OCI-M2 (cell line): Measurements from ENCODE around the gene FAM110C.
"Not testable (repeated sequence)": the region's sequence is repeated elsewhere in the genome, so short reads cannot be mapped to it uniquely, and the experiment has no call there.

Experiments
- DNase-seq: peaks from one replicate; lab custom pipeline; 2025; ENCODE audit not compliant: unreplicated experiment; lab: John Stamatoyannopoulos, UW

The FAM110C gene

DNA sequence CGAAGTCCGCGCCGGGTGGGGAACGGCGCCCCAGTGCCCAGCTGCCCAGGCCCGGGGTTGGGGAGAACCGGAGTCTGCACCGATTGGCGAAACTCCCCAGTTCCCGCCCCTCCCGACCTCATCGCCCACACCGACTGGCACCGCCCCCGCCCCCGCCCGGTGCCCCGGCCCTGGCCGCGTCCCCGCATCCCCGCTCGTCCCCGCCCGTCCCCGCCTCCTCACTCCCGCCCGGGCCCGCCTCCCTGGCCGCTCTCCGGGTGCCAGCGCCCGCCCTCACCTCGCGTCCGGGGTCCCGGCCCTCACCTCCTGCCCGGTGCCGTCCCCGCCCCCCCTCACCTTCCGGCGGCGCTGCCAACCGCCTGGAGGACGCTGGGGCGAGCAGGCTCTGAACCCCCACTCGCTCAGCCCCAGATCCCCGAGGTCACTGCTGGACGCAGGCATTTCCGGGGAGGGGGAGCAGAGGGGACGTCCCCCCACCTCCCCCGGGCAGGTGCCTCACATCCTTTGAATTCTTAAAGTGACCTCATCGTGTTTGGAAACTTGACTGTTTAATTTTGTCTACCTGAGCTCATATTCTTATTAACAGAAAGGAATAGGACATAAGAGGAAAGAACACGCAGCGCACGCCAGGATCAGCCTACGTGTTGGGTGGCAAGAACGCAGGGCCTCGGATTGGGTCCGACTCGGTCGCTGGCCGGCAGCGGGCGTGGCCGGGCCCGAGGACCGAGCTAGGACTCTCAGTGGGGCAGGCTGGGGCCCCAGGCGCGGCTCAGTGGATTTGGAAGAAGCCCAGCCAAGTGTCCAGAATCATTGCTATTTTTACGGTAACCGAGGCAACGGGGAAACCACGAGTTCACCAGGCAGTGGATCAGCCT is at the start of gene FAM110C:
Gene FAM110C, minus strand, starts transcription at position 35 of the 875 bp plus-strand sequence. CDS start 120 bp downstream, outside the sequence.
- DNase-seq = no peak

- no peak for DNase-seq
These were observed 46.0 kb upstream of the FAM110C start for GRCh38 chr2:92326-92725.

- DNase-seq = no peak
These were observed 44.5 kb upstream of the FAM110C start for GRCh38 chr2:90645-91312.

GRCh38 chr2:85761-86160 is 39.5 kb upstream of the FAM110C start:
- DNase-seq = no peak

- DNase-seq = no peak
These were observed 37.8 kb upstream of the FAM110C start for GRCh38 chr2:84121-84520.

GRCh38 chr2:80971-81736 is 34.8 kb upstream of the FAM110C start:
- no peak for DNase-seq

DNA sequence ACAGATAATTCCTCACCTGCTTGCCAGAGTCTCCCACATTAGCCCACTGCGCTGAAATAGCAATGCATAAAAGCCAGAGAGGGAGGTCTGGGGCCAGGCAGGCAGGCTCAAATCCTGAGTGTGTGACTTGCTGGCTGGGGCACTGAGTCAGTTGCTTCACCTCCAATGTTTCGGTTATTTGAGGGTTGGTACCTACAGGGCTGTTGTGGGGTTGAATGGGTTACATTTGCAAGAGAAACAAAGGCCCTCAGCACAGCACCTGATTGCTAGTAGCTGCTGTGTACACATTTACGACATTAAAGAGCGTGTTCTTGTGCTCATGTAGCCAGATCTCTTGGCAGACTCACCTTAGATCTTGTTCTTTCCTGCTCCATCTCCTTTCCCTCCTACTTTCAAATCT is 34.1 kb upstream of the FAM110C start:
- DNase-seq = no peak

GRCh38 chr2:71309-72035 is 25.2 kb upstream of the FAM110C start:
- no peak for DNase-seq

DNA sequence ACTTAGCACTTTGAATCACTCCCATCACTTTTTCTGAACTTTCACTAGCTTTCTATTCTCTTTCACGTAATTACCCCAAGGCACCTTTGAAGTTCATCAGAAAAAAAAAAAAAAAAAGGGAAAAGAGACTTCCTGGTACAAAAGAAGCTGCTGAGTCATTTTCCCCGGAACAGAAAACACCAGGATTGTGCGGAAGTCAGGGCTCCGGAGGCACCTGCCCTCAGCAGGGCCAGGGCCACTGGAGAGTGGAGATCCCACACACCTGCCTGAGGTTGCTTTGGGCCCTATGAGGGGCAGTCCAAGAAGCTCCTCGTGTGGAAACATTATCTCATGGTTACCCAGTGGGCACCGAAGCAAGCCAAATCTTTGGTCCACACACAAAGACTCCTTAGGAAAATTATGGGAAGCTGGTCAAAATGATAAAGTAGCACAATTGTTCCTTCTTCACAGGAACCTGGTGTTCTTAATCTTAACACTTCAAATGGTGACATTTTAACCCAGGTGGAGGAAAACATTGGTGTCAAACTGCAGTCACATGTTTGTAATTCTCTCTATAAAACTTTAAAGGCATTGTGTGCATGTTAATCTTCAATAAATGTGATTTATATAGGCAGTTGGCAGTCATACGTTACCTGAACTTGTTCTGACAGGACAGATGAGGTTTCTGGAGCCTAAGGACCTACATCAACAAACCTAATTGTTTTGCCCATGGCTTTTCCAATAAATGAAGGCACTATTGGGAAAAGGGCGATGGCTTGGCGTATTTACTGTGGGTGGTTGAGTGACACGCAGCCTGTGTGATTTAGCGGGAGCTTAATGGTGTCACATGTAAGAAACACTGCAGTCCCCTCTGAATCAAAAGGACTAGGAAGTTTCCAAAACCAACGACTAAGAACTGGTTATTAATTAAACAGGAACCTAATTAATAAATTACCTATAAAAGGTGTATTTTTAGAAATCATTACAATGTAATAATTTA is 23.4 kb upstream of the FAM110C start:
- no peak for DNase-seq

DNA sequence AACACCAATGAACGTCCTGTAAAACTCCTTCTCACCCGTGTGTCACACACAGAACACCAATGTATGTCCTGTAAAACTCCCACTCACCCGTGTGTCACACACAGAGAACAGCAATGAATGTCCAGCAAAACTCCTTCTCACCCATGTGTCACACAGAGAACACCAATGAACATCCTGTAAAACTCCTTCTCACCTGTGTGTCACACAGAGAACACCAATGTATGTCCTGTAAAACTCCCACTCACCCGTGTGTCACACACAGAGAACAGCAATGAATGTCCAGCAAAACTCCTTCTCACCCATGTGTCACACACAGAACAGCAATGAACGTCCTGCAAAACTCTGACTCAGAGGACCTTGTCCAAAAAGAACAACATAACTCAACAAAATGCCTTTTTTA is 22.3 kb upstream of the FAM110C start:
- not testable (repeated sequence) for DNase-seq

DNA sequence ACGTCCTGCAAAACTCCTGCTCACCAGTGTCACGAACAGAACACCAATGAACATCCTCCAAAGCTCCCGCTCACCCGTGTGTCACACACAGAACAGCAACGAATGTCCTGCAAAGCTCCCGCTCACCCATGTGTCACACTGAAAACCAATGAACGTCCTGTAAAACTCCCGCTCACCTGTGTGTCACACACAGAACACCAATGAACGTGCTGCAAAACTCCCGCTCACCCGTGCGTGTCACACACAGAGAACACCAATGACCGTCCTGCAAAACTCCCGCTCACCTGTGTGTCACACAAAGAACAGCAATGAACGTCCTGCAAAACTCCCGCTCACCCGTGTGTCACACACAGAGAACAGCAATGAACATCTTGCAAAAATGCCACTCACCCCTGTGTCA is 20.5 kb upstream of the FAM110C start:
- DNase-seq = no peak

DNA sequence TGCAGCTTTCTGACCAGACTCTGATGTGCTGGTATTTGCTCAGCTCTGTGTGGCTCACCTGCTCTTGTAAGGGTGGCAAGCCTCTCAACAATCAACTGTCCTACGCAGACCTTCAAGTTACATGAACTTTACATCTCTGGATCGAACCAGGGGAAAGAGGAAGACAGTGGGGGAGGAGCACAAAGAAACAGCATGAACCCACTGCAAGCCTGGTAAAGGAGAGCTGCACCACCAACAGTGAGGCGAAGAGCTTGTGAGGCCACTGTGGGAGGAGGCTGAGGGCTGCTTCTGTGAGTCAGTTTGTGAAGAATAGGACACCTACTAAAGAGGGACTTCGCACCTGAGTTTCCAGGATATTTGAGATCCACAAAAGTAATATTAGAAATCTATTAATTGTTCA is 18.8 kb upstream of the FAM110C start:
- DNase-seq = no peak

- no peak for DNase-seq
These were observed 9.5 kb upstream of the FAM110C start for GRCh38 chr2:55587-56448.

DNA sequence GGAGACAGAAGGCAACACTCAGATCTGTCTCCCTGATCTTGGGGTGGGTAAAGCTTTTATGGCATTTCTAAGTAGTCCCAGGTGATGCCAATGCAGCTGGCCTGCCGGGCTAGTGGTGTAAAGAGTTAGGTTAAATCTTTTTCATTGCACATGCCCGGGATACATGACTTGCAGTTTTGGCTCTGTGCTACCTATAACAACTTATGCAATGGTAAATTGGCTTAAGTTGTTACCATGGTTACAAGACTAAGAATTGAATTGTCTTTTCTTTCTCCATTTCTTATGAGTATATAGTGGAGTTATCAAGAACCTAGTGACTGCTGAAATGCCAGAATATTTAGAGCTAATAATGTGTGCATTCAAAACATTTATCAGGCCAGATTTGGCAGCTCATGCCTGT is 5.3 kb upstream of the FAM110C start:
- DNase-seq = no peak

- DNase-seq = no peak
These were observed 1.4 kb upstream of the FAM110C start for GRCh38 chr2:47737-48136.

DNA sequence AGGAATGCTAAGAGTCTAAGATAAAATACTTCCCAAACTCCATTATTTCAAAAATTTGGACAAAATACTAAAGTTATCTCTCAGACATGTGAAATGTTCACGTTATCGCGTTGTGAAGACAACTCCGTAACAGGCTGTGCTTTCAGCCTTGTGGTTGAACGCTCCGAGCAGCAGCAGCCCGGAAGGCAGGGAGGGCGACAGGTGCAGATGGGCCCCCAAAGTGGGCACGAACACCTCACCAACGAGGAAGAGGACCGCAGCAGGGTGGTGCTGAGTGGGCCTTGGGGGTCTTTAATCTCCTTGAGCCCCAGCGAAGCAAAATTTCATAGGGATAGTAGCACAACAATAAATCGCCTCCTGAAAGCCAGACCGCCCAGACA is 1.0 kb upstream of the FAM110C start:
- no peak for DNase-seq

- no peak for DNase-seq
These were observed 204 bp downstream of the FAM110C start for GRCh38 chr2:46131-46470.

- no peak for DNase-seq
These were observed 769 bp downstream of the FAM110C start for GRCh38 chr2:45342-46130.
